HG02678 (cell line): Measurements from ENCODE around the gene TTC23L.
"Not testable (repeated sequence)": the region's sequence is repeated elsewhere in the genome, so short reads cannot be mapped to it uniquely, and the experiment has no call there.

Source experiments
- ATAC-seq: cut with Tn5 transposase; IDR thresholded peaks from one replicate; pipeline ENCODE4 v1.9.1; 2021; ENCODE audit warnings: mild to moderate bottlenecking, moderate library complexity; ENCODE audit not compliant: unreplicated experiment

Gene TTC23L

DNA sequence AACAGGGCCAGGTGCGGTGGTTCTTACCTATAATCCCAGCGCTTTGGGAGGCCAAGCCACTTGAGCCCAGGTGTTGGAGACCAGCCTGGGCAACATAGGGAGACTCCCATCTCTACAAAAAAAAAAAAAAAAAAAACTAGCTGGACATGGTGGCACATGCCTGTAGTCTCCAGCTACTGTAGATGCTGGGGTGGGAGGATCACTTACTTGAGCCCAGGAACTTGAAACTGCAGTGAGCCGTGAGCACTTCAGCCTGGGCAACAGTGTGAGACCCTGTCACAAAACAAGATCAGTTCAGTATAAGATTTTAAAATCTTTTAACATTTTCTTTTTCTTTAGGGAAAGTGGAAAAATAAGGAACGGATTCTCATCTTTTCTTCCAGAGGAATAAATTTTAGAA is 79.1 kb downstream of the TTC23L start:
- no peak for ATAC-seq

DNA sequence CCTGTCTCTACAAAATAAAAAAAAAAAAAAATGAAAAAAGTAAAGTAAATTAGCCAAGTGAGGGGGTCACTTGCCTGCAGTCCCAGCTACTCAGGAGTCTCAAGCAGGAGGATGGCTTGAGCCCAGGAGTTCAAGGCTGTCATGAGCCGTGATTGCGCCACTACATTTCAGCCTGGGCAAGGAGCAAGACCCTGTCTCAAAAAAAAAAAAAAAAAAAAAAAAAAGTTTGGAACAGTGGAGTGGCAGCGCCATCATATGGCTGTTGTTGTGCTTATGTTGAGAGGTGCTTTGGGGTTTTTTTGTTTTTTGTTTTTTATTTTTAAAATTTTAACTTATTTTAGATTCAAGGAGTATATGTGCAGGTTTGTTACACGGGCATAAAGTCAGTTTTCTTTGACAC is 80.1 kb downstream of the TTC23L start:
- no peak for ATAC-seq

- not testable (repeated sequence) for ATAC-seq
Observed at GRCh38 chr5:34923256-34923655, 84.3 kb downstream of the TTC23L start.

DNA sequence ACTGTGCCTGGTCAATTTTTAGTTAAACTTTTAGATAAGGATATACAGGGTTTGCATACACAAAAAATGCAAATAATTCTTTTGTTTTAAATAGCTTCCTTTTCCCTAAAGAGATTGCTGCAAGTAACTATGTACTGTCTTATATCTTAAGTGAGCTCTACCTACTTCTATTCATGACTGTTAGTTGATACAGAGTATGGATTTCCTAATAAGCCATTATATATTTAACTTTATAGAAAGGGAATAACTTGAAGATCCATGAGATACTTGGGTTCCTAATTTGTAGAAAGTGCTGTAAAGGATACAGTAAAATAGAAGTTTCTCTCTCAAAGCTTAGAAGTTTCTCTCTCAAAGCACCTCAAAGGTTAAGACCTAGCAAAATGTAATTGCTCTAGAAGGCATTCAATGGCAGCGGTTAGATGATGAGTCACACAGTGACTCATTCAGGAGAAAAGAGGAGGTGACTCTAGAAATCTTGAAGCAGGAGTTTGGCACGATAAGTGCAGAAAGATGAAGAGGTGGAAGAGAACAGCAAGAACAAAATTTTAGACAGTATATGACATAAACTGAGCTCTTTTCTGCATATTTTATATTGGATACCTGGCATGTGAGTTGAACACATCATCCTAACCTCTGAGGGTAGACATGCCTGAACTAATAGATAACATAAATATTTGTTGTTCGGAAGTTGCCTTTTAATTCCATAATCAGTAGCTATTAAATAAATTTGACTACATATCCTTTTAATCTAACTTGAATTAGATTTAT is 84.9 kb downstream of the TTC23L start:
- peak; percentile 52 for ATAC-seq

- ATAC-seq = no peak
Observed at GRCh38 chr5:34924462-34924765, 85.5 kb downstream of the TTC23L start.

- no peak for ATAC-seq
Observed at GRCh38 chr5:34926318-34926888, 87.4 kb downstream of the TTC23L start.

DNA sequence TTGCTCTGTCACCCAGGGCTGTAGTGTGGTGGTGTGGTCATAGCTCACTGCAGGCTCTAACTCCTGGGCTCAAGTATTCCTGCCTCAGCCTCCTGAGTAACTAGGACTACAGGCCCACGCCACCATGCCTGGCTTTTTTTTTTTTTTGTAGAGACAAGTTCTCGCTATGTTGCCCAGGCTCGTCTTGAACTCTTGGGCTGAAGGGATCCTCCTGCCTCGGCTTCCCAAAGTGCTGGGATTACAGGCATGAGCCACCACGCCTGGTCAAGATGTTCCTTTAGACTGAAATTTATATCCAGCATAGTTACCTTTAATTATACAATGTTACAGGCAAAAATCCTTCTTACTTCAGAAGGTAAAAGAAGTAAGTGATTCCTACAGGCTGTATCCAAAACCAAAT is 88.8 kb downstream of the TTC23L start:
- no peak for ATAC-seq

DNA sequence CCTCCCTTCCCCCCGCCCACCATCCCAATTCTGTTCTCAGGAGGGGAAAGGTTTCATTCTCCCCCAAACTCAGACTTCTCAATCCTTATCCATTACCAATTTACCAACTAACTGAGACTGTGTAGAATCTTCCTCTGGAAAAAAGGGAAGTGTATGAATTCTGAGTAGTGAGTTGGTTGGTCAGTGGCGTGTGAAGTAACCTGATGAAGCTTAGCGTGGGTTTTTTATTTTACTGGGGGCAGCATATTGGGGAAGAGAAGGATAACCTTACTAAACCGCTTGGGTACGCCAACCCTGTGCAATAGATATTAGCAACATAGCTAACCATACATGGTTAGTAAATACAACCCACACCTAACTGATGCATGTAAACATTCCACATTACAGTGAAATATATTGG is 89.3 kb downstream of the TTC23L start:
- no peak for ATAC-seq

GRCh38 chr5:34929134-34929719 is 90.3 kb downstream of the TTC23L start, which contains the start of gene DNAJC21:
Gene DNAJC21 (plus strand): TSS chr5:34929559. CDS start chr5:34929820, 261 bp downstream.
- ATAC-seq = peak; percentile 86

GRCh38 chr5:34929720-34930461 is 90.9 kb downstream of the TTC23L start:
- ATAC-seq = peak; percentile 78

GRCh38 chr5:34930462-34930844 is 91.5 kb downstream of the TTC23L start:
- no peak for ATAC-seq

- ATAC-seq = no peak
Observed at GRCh38 chr5:34930870-34931269, 91.9 kb downstream of the TTC23L start.

- no peak for ATAC-seq
Observed at GRCh38 chr5:34932947-34933346, 94.0 kb downstream of the TTC23L start.

GRCh38 chr5:34941936-34942335 is 103.0 kb downstream of the TTC23L start:
- no peak for ATAC-seq

- no peak for ATAC-seq
Observed at GRCh38 chr5:34944044-34944443, 105.1 kb downstream of the TTC23L start.

- ATAC-seq = no peak
Observed at GRCh38 chr5:34944460-34945047, 105.6 kb downstream of the TTC23L start.
